ENCODE data around the gene CCND2.
"Not testable (repeated sequence)": the region's sequence is repeated elsewhere in the genome, so short reads cannot be mapped to it uniquely, and the experiment has no call there.

Gene CCND2

GRCh38 chr12:4273652-4274395, at the start of gene CCND2:
CCND2 (plus strand) TSS chr12:4273762; CDS start chr12:4274041, 279 bp downstream.
- peak; percentile 91 for DNase-seq

GRCh38 chr12:4224206-4224889, 49.2 kb upstream of the CCND2 start:
- DNase-seq: no peak

- no peak for DNase-seq
These were observed 48.0 kb upstream of the CCND2 start for GRCh38 chr12:4225571-4225970.

GRCh38 chr12:4227046-4227445, 46.5 kb upstream of the CCND2 start:
- DNase-seq: no peak

GRCh38 chr12:4228122-4228580, 45.4 kb upstream of the CCND2 start:
- no peak for DNase-seq

- DNase-seq: no peak
These were observed 43.0 kb upstream of the CCND2 start for GRCh38 chr12:4230526-4230925.

GRCh38 chr12:4238577-4238976, 35.0 kb upstream of the CCND2 start:
- DNase-seq: no peak

- DNase-seq: no peak
These were observed 33.8 kb upstream of the CCND2 start for GRCh38 chr12:4239746-4240145.

- no peak for DNase-seq
These were observed 33.3 kb upstream of the CCND2 start for GRCh38 chr12:4240161-4240783.

GRCh38 chr12:4240981-4241380, 32.6 kb upstream of the CCND2 start:
- no peak for DNase-seq

- no peak for DNase-seq
These were observed 32.0 kb upstream of the CCND2 start for GRCh38 chr12:4241592-4241991.

GRCh38 chr12:4242595-4242994, 31.0 kb upstream of the CCND2 start:
- DNase-seq: no peak

GRCh38 chr12:4243091-4243490, 30.5 kb upstream of the CCND2 start:
- DNase-seq: peak; percentile 98

- DNase-seq: not testable (repeated sequence)
These were observed 30.0 kb upstream of the CCND2 start for GRCh38 chr12:4243491-4244100.

- no peak for DNase-seq
These were observed 28.7 kb upstream of the CCND2 start for GRCh38 chr12:4244868-4245267.

- DNase-seq: no peak
These were observed 28.1 kb upstream of the CCND2 start for GRCh38 chr12:4245446-4245845.

- DNase-seq: peak; percentile 72
These were observed 27.4 kb upstream of the CCND2 start for GRCh38 chr12:4246116-4246515.

GRCh38 chr12:4250691-4251090, 22.9 kb upstream of the CCND2 start:
- DNase-seq: peak; percentile 35

- no peak for DNase-seq
These were observed 22.2 kb upstream of the CCND2 start for GRCh38 chr12:4251216-4251891.

GRCh38 chr12:4251967-4252366, 21.6 kb upstream of the CCND2 start:
- no peak for DNase-seq

- DNase-seq: no peak
These were observed 21.0 kb upstream of the CCND2 start for GRCh38 chr12:4252601-4253000.

GRCh38 chr12:4256043-4256826, 17.3 kb upstream of the CCND2 start:
- no peak for DNase-seq

Measured in GDM1 (cell line).